Astrocyte (in vitro differentiated cells and primary cell): ENCODE results near the gene DCC. TPM values are rescaled to one million over a fixed set of nuclear protein-coding genes. Genes with fewer than 3 reads are reported as not detected.

Source experiments
- DNase-seq: peaks from one replicate; pipeline ENCODE4 v3.0.0-alpha.2; 2010; ENCODE audit warnings: low read depth
- FAIRE-seq: peaks from 2 replicates; lab custom pipeline; 2011; peaks lifted over from hg19 to GRCh38; lab: Jason Lieb, UNC
- H2AFZ ChIP-seq: 2 replicates; pipeline ENCODE4 v1.6.0; 2012; ENCODE audit warnings: low read depth, low read length, inconsistent platforms
- H3K27ac ChIP-seq: 2 replicates; pipeline ENCODE4 v1.5.1; 2011; ENCODE audit warnings: low read depth, low read length, inconsistent platforms
- H3K27me3 ChIP-seq: 2 replicates; pipeline ENCODE4 v1.6.0; 2011; ENCODE audit warnings: low read length, inconsistent platforms; ENCODE audit not compliant: insufficient read depth
- H3K36me3 ChIP-seq: 2 replicates; pipeline ENCODE4 v1.5.1; 2011; ENCODE audit warnings: low read length, inconsistent platforms; ENCODE audit not compliant: insufficient read depth
- H3K4me1 ChIP-seq: 2 replicates; pipeline ENCODE4 v1.5.1; 2011; ENCODE audit warnings: low read length, inconsistent platforms; ENCODE audit not compliant: insufficient read depth
- H3K4me2 ChIP-seq: 2 replicates; pipeline ENCODE4 v1.6.0; 2012; ENCODE audit warnings: low read length, inconsistent platforms
- H3K4me3 ChIP-seq: 2 replicates; pipeline ENCODE4 v1.5.1; 2011; ENCODE audit warnings: low read depth, mild to moderate bottlenecking, low read length, inconsistent platforms; ENCODE audit not compliant: insufficient read depth
- H3K79me2 ChIP-seq: 2 replicates; pipeline ENCODE4 v1.6.0; 2012; ENCODE audit warnings: mild to moderate bottlenecking, low read length, inconsistent platforms; ENCODE audit not compliant: insufficient read depth
- H3K9ac ChIP-seq: 2 replicates; pipeline ENCODE4 v1.6.0; 2012; ENCODE audit warnings: mild to moderate bottlenecking, low read length, inconsistent platforms
- H3K9me3 ChIP-seq: 2 replicates; pipeline ENCODE4 v1.5.1; 2012; ENCODE audit warnings: low read depth, mild to moderate bottlenecking, low read length, inconsistent platforms; ENCODE audit not compliant: insufficient read depth
- H4K20me1 ChIP-seq: 2 replicates; pipeline ENCODE4 v1.6.0; 2012; ENCODE audit warnings: low read length, inconsistent platforms; ENCODE audit not compliant: insufficient read depth
- H3K27ac Mint-ChIP-seq: one replicate; pipeline ENCODE4 v1.8.0; 2021; ENCODE audit warnings: mild to moderate bottlenecking, mixed read lengths; ENCODE audit not compliant: unreplicated experiment
- H3K27me3 Mint-ChIP-seq: one replicate; pipeline ENCODE4 v1.8.0; 2021; ENCODE audit warnings: low read depth, mixed read lengths; ENCODE audit not compliant: unreplicated experiment
- H3K36me3 Mint-ChIP-seq: one replicate; pipeline ENCODE4 v1.8.0; 2021; ENCODE audit warnings: low read depth, mixed read lengths; ENCODE audit not compliant: unreplicated experiment
- H3K4me1 Mint-ChIP-seq: one replicate; pipeline ENCODE4 v1.8.0; 2021; ENCODE audit warnings: low read depth, mixed read lengths; ENCODE audit not compliant: unreplicated experiment
- H3K4me3 Mint-ChIP-seq: one replicate; pipeline ENCODE4 v1.8.0; 2021; ENCODE audit warnings: mild to moderate bottlenecking, moderate library complexity, mixed read lengths; ENCODE audit not compliant: unreplicated experiment
- H3K9me3 Mint-ChIP-seq: one replicate; pipeline ENCODE4 v1.8.0; 2021; ENCODE audit warnings: mild to moderate bottlenecking, mixed read lengths; ENCODE audit not compliant: unreplicated experiment
- EZH2 ChIP-seq: IDR thresholded peaks from 2 replicates; pipeline ENCODE4 v1.6.1; 2012; ENCODE audit warnings: mild to moderate bottlenecking, low read length, inconsistent platforms; ENCODE audit not compliant: insufficient read depth
- total RNA-seq: library from RNA; stranded (reverse); gene quantifications from 2 replicates; pipeline ENCODE4 v1.2.1, GENCODE V29; 2021
- TF ChIP-seq, protein P1 (sequence below): IDR thresholded peaks from 2 replicates; pipeline ENCODE4 v1.5.1; 2011; ENCODE audit warnings: low read depth, mild to moderate bottlenecking, inconsistent platforms, low read length, moderate library complexity; ENCODE audit not compliant: insufficient read depth

DCC gene
- total RNA-seq, 1 donor from 2014 or later: 2.6 TPM

GRCh38 chr18:52377094-52377493, 37.1 kb downstream of the DCC start:
- Histone ChIP-seq H3K4me3 (no peak overlapping the region), H2AFZ (no peak overlapping the region), H3K79me2 (no peaks in the 10 kb centered on the region), H3K9ac (no peak overlapping the region), H3K36me3 (no peaks in the 10 kb centered on the region), H3K4me2 (no peak overlapping the region), H4K20me1 (no peaks in the 10 kb centered on the region), H3K27ac (no peak overlapping the region), H3K27me3 (no peaks in the 10 kb centered on the region), H3K4me1 (no peaks in the 10 kb centered on the region), H3K9me3 (no peaks in the 10 kb centered on the region)
- H3K4me1 Mint-ChIP-seq: no peaks in the 10 kb centered on the region
- no peak for DNase-seq
- FAIRE-seq: no peak
- no peaks in the 10 kb centered on the region for H3K36me3 Mint-ChIP-seq
- no peak overlapping the region for H3K27ac Mint-ChIP-seq
- no peak for TF ChIP-seq EZH2
- TF ChIP-seq, protein P1, sequence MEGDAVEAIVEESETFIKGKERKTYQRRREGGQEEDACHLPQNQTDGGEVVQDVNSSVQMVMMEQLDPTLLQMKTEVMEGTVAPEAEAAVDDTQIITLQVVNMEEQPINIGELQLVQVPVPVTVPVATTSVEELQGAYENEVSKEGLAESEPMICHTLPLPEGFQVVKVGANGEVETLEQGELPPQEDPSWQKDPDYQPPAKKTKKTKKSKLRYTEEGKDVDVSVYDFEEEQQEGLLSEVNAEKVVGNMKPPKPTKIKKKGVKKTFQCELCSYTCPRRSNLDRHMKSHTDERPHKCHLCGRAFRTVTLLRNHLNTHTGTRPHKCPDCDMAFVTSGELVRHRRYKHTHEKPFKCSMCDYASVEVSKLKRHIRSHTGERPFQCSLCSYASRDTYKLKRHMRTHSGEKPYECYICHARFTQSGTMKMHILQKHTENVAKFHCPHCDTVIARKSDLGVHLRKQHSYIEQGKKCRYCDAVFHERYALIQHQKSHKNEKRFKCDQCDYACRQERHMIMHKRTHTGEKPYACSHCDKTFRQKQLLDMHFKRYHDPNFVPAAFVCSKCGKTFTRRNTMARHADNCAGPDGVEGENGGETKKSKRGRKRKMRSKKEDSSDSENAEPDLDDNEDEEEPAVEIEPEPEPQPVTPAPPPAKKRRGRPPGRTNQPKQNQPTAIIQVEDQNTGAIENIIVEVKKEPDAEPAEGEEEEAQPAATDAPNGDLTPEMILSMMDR: no peak
- no peaks in the 10 kb centered on the region for H3K27me3 Mint-ChIP-seq
- no peaks in the 10 kb centered on the region for H3K9me3 Mint-ChIP-seq
- H3K4me3 Mint-ChIP-seq: no peak overlapping the region

- Histone ChIP-seq H3K4me2 (no peak overlapping the region), H3K79me2 (no peaks in the 10 kb centered on the region), H3K9me3 (no peaks in the 10 kb centered on the region), H3K27me3 (no peaks in the 10 kb centered on the region), H3K4me1 (no peaks in the 10 kb centered on the region), H3K27ac (no peak overlapping the region), H3K36me3 (no peaks in the 10 kb centered on the region), H3K4me3 (no peak overlapping the region), H2AFZ (no peak overlapping the region), H4K20me1 (no peaks in the 10 kb centered on the region), H3K9ac (no peak overlapping the region)
- Mint-ChIP-seq H3K36me3 (no peaks in the 10 kb centered on the region), H3K27ac (no peak overlapping the region), H3K4me1 (no peaks in the 10 kb centered on the region), H3K9me3 (no peaks in the 10 kb centered on the region), H3K4me3 (no peak overlapping the region), H3K27me3 (no peaks in the 10 kb centered on the region)
- FAIRE-seq (no peak), DNase-seq (no peak)
- TF ChIP-seq, protein P1: no peak
- TF ChIP-seq EZH2: no peak
These were observed 46.3 kb downstream of the DCC start for GRCh38 chr18:52386306-52386705.

GRCh38 chr18:52387175-52387574, 47.2 kb downstream of the DCC start:
- Histone ChIP-seq H3K36me3 (no peaks in the 10 kb centered on the region), H3K4me1 (no peaks in the 10 kb centered on the region), H3K4me3 (no peak overlapping the region), H3K4me2 (no peak overlapping the region), H3K9me3 (no peaks in the 10 kb centered on the region), H3K9ac (no peak overlapping the region), H4K20me1 (no peaks in the 10 kb centered on the region), H3K27ac (no peak overlapping the region), H2AFZ (no peak overlapping the region), H3K27me3 (no peaks in the 10 kb centered on the region), H3K79me2 (no peaks in the 10 kb centered on the region)
- H3K27ac Mint-ChIP-seq: no peak overlapping the region
- peaks cover under 1% of the 10 kb centered on the region for H3K4me1 Mint-ChIP-seq
- TF ChIP-seq EZH2: no peak
- TF ChIP-seq, protein P1: no peak
- H3K4me3 Mint-ChIP-seq: no peak overlapping the region
- no peaks in the 10 kb centered on the region for H3K9me3 Mint-ChIP-seq
- FAIRE-seq: no peak
- no peak for DNase-seq
- no peaks in the 10 kb centered on the region for H3K36me3 Mint-ChIP-seq
- no peaks in the 10 kb centered on the region for H3K27me3 Mint-ChIP-seq
